ENCODE results near the gene CEBPZ. TPM values are rescaled to one million over a fixed set of nuclear protein-coding genes. Genes with fewer than 3 reads are reported as not detected.

CEBPZ gene
- total RNA-seq, 4 donors from 2014 or later: 16.5 to 68.6 (median 53.8) TPM

DNA sequence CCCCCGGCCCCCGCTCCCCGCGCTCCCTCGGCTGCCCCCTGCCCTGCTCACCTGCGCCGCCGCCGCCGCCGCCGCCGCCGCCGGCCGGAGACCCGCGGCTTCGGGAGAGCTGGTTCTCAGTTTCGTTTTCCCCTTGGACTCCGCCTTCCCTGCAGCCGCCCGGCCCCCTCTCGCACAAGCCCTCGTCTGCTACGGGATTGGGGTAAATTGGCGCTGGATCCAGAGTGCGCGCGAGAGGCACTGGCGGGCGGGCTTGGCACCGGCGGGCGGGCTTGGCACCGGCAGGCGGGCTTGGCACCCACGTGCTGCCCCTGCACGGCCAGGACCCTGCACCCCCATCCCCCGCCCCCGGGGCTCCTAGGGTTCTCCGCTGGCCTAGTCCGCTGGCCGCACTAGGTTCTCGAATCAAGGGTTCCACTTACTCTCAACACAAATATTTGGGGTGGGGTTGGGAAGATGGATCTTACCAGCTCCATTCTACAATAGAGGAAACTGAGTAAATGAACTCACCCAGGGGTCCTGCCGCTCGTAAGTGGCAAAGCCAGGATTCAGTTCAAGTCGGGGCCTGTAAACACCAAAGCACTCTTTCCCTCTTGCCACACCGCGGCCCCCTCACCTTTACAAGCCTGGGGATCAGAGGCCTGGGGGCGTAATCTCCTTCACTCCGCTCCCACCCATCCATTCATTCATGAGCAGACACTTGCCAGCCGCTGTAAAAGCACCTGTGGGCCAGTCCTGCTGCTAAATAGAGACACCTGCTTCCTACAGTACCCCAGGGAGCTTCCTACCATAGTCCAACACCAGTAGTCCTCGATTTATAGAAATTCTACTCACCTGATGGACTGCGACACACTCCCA lies 74.3 kb downstream of the CEBPZ start, which contains the start of gene EIF2AK2:
Gene EIF2AK2 (minus strand): TSS at position 124 of the 858 bp plus-strand sequence. CDS start 9,174 bp downstream, outside the sequence.
- TF ChIP-seq, protein P1, sequence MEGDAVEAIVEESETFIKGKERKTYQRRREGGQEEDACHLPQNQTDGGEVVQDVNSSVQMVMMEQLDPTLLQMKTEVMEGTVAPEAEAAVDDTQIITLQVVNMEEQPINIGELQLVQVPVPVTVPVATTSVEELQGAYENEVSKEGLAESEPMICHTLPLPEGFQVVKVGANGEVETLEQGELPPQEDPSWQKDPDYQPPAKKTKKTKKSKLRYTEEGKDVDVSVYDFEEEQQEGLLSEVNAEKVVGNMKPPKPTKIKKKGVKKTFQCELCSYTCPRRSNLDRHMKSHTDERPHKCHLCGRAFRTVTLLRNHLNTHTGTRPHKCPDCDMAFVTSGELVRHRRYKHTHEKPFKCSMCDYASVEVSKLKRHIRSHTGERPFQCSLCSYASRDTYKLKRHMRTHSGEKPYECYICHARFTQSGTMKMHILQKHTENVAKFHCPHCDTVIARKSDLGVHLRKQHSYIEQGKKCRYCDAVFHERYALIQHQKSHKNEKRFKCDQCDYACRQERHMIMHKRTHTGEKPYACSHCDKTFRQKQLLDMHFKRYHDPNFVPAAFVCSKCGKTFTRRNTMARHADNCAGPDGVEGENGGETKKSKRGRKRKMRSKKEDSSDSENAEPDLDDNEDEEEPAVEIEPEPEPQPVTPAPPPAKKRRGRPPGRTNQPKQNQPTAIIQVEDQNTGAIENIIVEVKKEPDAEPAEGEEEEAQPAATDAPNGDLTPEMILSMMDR (IDR thresholded peaks at IDR 0.05): no peak
- TF ChIP-seq POLR2A (IDR thresholded peaks at IDR 0.05): peak; percentile 32 to 33
- H3K27ac ChIP-seq: peak within 1 kb of the TSS; percentile 94 to 95
- peak; percentile 84 to 85 for DNase-seq
- H3K4me3 ChIP-seq: peak within 1 kb of the TSS; percentile 62 to 93
- H3K9me3 ChIP-seq: no peaks in the 10 kb centered on the region
- no peaks in the 10 kb centered on the region for H3K27me3 ChIP-seq
- intact Hi-C loops (cut with DNase I; ENCODE audit: low total_unique reads): no loop called here
- H3K4me1 ChIP-seq: no peaks in the 10 kb centered on the region
- no peaks in the 10 kb centered on the region for H3K36me3 ChIP-seq

DNA sequence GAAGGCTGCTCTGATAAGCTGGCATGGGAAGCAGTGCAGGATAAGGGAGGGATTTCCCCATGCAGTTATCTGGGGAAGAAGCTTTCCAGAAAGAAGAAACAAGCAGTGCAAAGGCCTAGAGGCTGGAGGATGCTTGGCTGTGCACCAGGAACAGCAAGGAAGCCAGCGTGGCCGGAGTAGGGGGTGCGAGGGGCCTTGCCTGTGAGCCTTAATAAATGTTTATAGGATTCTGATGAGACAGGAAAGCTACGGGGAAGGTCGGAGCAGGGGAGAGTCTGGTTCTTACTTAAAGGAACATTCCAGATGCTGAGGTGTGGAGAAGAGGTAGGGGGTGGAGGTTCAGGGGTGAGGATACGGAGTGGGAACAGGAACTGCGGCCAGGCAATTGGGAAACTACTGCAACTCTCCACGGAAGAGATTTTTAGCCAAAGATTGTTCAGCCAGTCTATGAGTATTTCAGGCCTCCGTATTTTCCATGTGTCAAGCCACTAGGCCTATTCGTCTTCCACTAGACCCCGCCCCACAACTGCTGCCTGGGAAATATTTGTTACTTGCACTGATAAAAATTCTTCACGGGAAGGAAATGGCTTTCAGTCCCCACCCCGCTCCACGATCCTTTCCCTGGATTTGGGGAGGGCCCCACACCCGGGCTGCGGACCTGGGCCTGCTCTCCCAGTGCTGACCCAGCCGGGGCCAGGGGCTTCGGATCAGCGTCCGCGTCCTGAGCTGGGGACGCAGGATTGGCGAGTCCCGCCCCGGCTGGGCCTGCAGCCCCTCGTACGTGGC lies 75.1 kb downstream of the CEBPZ start:
- TF ChIP-seq POLR2A (IDR thresholded peaks at IDR 0.05): no peak
- TF ChIP-seq, protein P1 (IDR thresholded peaks at IDR 0.05): no peak
- no peaks in the 10 kb centered on the region for H3K27me3 ChIP-seq
- no peaks in the 10 kb centered on the region for H3K4me1 ChIP-seq
- no peaks in the 10 kb centered on the region for H3K36me3 ChIP-seq
- H3K27ac ChIP-seq: peak overlapping the region; percentile 94 to 95
- intact Hi-C loops (cut with DNase I; ENCODE audit: low total_unique reads): no loop called here
- no peaks in the 10 kb centered on the region for H3K9me3 ChIP-seq
- peak overlapping the region; percentile 62 to 93 for H3K4me3 ChIP-seq
- DNase-seq: peak; percentile 59 to 65

DNA sequence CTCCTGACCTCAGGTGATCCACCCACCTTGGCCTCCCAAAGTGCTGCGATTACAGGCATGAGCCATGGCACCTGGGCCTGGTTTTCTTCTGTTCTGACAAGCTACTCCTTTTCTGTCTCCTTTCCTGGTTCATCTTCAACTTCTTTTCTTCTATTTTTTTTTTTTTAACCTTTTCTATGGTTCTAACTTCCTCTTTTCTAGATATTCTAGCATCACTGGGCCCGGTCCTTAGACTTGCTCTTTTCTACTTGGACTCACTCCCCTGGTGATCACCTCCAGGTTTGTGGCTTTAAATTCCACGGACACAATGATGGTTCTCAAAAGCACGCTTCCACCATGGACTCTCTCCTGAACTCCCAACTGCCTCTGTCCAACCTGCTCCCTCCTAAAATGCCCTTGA lies 76.6 kb downstream of the CEBPZ start:
- no peaks in the 10 kb centered on the region for H3K36me3 ChIP-seq

DNA sequence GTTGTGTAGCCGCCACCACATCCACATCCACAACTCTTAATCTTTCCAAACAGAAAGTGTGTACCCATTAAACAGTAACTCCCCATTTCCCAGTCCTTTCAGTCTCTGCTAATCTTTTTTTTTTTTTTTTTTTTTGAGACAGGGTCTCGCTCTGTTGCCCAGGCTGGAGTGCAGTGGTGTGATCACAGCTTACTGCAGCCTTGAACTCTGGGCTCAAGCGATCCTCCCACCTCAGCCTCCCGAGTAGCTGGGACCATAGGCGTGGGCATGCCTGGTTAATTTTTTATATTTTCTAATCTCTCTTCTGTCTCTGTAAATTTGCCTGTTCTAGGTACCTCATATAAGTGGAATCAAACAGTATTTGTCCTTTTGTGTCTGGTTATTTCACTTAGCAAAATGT lies 78.2 kb downstream of the CEBPZ start:
- H3K36me3 ChIP-seq: no peaks in the 10 kb centered on the region
- H3K27me3 ChIP-seq: no peaks in the 10 kb centered on the region
- H3K4me3 ChIP-seq: no peak overlapping the region
- no peaks in the 10 kb centered on the region for H3K9me3 ChIP-seq
- no peak for DNase-seq
- no peak overlapping the region for H3K27ac ChIP-seq
- H3K4me1 ChIP-seq: no peaks in the 10 kb centered on the region
- TF ChIP-seq, protein P1 (IDR thresholded peaks at IDR 0.05): no peak
- intact Hi-C loops (cut with DNase I; ENCODE audit: low total_unique reads): no loop called here

More for the DNA sequence above, 76.6 kb downstream of the CEBPZ start:
- intact Hi-C loops (cut with DNase I; ENCODE audit: low total_unique reads): no loop called here
- TF ChIP-seq POLR2A (IDR thresholded peaks at IDR 0.05): no peak
- TF ChIP-seq, protein P1 (IDR thresholded peaks at IDR 0.05): no peak
- Histone ChIP-seq H3K9me3 (no peaks in the 10 kb centered on the region), H3K27me3 (no peaks in the 10 kb centered on the region), H3K27ac (no peak overlapping the region), H3K4me1 (no peaks in the 10 kb centered on the region), H3K4me3 (no peak overlapping the region)
- no peak for DNase-seq

Other genes with a start within 250 kb of the CEBPZ start
- 10 to 100 TPM; 17.9 to 90.9 (median 40.4) TPM for gene HEATR5B, start 147.2 kb downstream of the CEBPZ start, total RNA-seq
- 10 to 100 TPM in 1 of 4 donors, 1 to 10 TPM in 3; 2.8 to 13.1 (median 5.4) TPM for gene GPATCH11, start 147.1 kb downstream of the CEBPZ start, total RNA-seq
- 10 to 100 TPM; 13.3 to 90.8 (median 45.4) TPM for gene EIF2AK2, start 74.6 kb downstream of the CEBPZ start, total RNA-seq
- not detected for gene SULT6B1, start 42.9 kb downstream of the CEBPZ start, total RNA-seq
- 10 to 100 TPM in 2 of 4 donors, 1 to 10 TPM in 2; 6.2 to 49.4 (median 16.3) TPM for gene CEBPZOS, start 35.1 kb downstream of the CEBPZ start, total RNA-seq
- gene NDUFAF7, start 62 bp upstream of the CEBPZ start, total RNA-seq: 10 to 100 TPM; 11.3 to 35.7 (median 19.3) TPM
- 100 to 1,000 TPM in 1 of 4 donors, 10 to 100 TPM in 3; 53.8 to 128 (median 57.7) TPM for gene PRKD3, start 93.2 kb upstream of the CEBPZ start, total RNA-seq
- 10 to 100 TPM in 2 of 4 donors, 1 to 10 TPM in 2; 4.4 to 46.9 (median 8.7) TPM for gene QPCT, start 113.0 kb upstream of the CEBPZ start, total RNA-seq

All from uterus (tissue), 4 donors.